ENCODE results near the gene UCN2.

GRCh38 chr3:48587686-48588085 lies 24.1 kb upstream of the UCN2 start:
- TF ChIP-seq POLR2A (IDR thresholded peaks at IDR 0.05; ENCODE audit: low read depth, low read length) (no peak), POLR2AphosphoS5 (IDR thresholded peaks at IDR 0.05; ENCODE audit: low read depth, low read length) (no peak)
